Mucosa of rectum (tissue), 2 donors: Measurements from ENCODE around the gene ZNF827.
"Not testable (repeated sequence)": the region's sequence is repeated elsewhere in the genome, so short reads cannot be mapped to it uniquely, and the experiment has no call there.

Source experiments
- H3K27ac ChIP-seq, 2 donors: one replicate each; pipeline ENCODE4 v1.7.0; 2013; ENCODE audit warnings: inconsistent platforms in 2 of 2, low read depth in 2 of 2, low read length in 2 of 2
- H3K27me3 ChIP-seq, 2 donors: one replicate each; pipeline ENCODE4 v1.7.0; 2013; ENCODE audit warnings: low read length in 2 of 2; ENCODE audit not compliant: control insufficient read depth in 2 of 2, insufficient read depth in 2 of 2
- H3K36me3 ChIP-seq, 2 donors: one replicate each; pipeline ENCODE4 v1.7.0; 2013; ENCODE audit warnings: low read length in 2 of 2; ENCODE audit not compliant: control insufficient read depth in 2 of 2, insufficient read depth in 2 of 2
- H3K4me1 ChIP-seq, 2 donors: one replicate each; pipeline ENCODE4 v1.7.0; 2013; ENCODE audit warnings: low read length in 2 of 2, mild to moderate bottlenecking in 1 of 2; ENCODE audit not compliant: control insufficient read depth in 2 of 2, insufficient read depth in 2 of 2
- H3K4me3 ChIP-seq, 2 donors: one replicate each; pipeline ENCODE4 v1.7.0; 2013; ENCODE audit warnings: low read length in 2 of 2
- H3K9ac ChIP-seq, 2 donors: one replicate each; pipeline ENCODE4 v1.7.0; 2013; ENCODE audit warnings: low read length in 2 of 2, low read depth in 1 of 2, mild to moderate bottlenecking in 1 of 2
- H3K9me3 ChIP-seq, 2 donors: one replicate each; pipeline ENCODE4 v1.7.0; 2013; ENCODE audit warnings: low read length in 2 of 2; ENCODE audit not compliant: control insufficient read depth in 2 of 2
- donor health status: healthy.
- donor health status: Normal muscosa, but diverticular disease.

ZNF827 gene

GRCh38 chr4:145851511-145852201, 87.0 kb downstream of the ZNF827 start:
- Histone ChIP-seq H3K4me1 (no peaks in the 10 kb centered on the region), H3K4me3 (no peak overlapping the region), H3K27ac (no peak overlapping the region), H3K27me3 (no peaks in the 10 kb centered on the region), H3K9ac (no peak overlapping the region), H3K36me3 (peaks cover 6 to 9% of the 10 kb centered on the region in 2 donors), H3K9me3 (no peaks in the 10 kb centered on the region)

DNA sequence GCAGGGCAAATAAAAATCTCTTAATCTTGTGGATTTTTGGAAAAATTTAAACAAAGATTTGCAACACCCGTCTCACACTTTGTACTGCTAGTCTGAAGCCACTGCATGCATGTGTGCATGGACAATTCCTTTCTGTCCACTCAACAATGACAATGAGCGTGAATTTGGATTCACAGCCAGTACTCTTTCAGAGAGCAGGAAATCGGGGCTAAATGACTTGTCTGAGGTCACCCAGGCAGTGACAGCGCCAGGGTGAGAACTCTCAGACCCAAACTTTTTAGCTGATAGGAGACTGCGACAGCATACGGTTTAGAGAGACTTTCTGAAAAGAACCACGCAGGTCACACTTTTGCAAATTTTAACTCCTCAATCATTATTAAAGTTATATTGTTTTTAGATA, 90.9 kb downstream of the ZNF827 start:
- Histone ChIP-seq H3K27ac (no peak overlapping the region), H3K4me3 (no peak overlapping the region), H3K9ac (no peak overlapping the region), H3K27me3 (no peaks in the 10 kb centered on the region), H3K9me3 (no peaks in the 10 kb centered on the region), H3K4me1 (no peaks in the 10 kb centered on the region), H3K36me3 (peaks cover 11 to 18% of the 10 kb centered on the region in 2 donors)

- Histone ChIP-seq H3K36me3 (peaks cover 11 to 24% of the 10 kb centered on the region in 2 donors), H3K9me3 (no peaks in the 10 kb centered on the region), H3K4me1 (no peaks in the 10 kb centered on the region), H3K9ac (no peak overlapping the region), H3K27ac (no peak overlapping the region), H3K27me3 (no peaks in the 10 kb centered on the region), H3K4me3 (no peak overlapping the region)
Measured at GRCh38 chr4:145845118-145845517, 93.5 kb downstream of the ZNF827 start.

- no peaks in the 10 kb centered on the region for H3K9me3 ChIP-seq
- no peak overlapping the region for H3K4me3 ChIP-seq
- no peak overlapping the region for H3K27ac ChIP-seq
- peaks cover 11 to 18% of the 10 kb centered on the region in 2 donors for H3K36me3 ChIP-seq
- no peaks in the 10 kb centered on the region for H3K27me3 ChIP-seq
- no peaks in the 10 kb centered on the region for H3K4me1 ChIP-seq
- no peak overlapping the region for H3K9ac ChIP-seq
Measured at GRCh38 chr4:145843639-145844038, 95.0 kb downstream of the ZNF827 start.

- Histone ChIP-seq H3K27me3 (no peaks in the 10 kb centered on the region), H3K9me3 (no peaks in the 10 kb centered on the region), H3K36me3 (peaks cover 6 to 15% of the 10 kb centered on the region in 2 donors), H3K27ac (no peak overlapping the region), H3K4me3 (no peak overlapping the region), H3K9ac (no peak overlapping the region), H3K4me1 (no peaks in the 10 kb centered on the region)
Measured at GRCh38 chr4:145843148-145843547, 95.5 kb downstream of the ZNF827 start.

DNA sequence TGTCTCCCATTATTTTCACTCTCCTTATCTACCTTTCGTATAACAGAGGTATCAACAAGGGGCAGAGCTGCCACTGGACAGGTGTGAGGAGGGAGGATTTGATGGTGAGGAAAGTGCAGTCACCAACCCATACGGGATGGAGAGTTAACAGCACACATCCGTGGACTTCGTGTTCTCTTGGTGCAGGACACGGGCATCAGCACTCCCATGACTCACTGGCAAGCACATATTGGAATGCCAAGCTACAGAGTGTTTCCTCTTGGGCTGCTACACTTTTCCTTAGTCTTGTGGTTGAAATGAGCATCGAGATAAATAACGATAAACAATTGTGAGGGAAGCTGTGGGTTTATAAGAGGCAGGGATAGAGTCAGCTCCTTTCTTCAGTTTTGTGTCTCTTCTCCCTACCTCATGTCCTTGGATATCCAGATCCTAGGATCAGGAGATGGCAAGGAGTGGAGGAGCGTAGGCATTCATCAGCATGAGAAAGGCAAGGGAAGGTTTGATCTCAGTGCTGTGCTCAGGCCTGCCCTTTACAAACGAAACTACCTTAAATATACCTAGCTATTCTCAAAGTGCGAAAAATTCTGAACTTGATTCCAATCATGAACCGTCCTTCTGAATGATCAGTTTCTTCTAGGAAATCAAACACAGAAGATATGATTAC, 96.3 kb downstream of the ZNF827 start:
- H3K27me3 ChIP-seq: no peaks in the 10 kb centered on the region
- H3K36me3 ChIP-seq: peaks cover 4 to 15% of the 10 kb centered on the region in 2 donors
- no peaks in the 10 kb centered on the region for H3K4me1 ChIP-seq
- no peak overlapping the region for H3K4me3 ChIP-seq
- H3K9ac ChIP-seq: no peak overlapping the region
- H3K27ac ChIP-seq: no peak overlapping the region
- no peaks in the 10 kb centered on the region for H3K9me3 ChIP-seq

DNA sequence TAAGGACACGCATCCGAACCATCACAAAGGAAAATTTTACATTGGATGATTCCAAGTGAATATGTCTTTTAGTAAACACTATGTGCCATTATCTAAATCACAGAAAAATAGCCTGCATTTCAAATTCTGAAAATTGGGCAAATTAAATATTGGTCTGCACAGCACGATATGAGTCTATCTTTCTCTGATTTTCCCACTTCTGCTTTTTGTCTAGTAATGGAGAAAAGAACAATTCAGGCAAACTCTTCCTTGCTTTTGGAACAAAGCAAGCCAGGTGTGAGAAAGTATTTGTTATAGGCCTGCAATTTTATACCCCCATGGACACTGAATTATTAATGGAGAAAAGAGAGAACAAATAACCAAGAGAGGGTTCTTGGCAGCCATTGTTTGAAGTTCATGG, 97.8 kb downstream of the ZNF827 start:
- H3K9ac ChIP-seq: no peak overlapping the region
- no peak overlapping the region for H3K4me3 ChIP-seq
- H3K27me3 ChIP-seq: no peaks in the 10 kb centered on the region
- H3K36me3 ChIP-seq: peaks cover 2 to 14% of the 10 kb centered on the region in 2 donors
- no peaks in the 10 kb centered on the region for H3K4me1 ChIP-seq
- no peaks in the 10 kb centered on the region for H3K9me3 ChIP-seq
- H3K27ac ChIP-seq: no peak overlapping the region

GRCh38 chr4:145840162-145840768, 98.4 kb downstream of the ZNF827 start:
- Histone ChIP-seq H3K4me3 (no peak overlapping the region), H3K9me3 (no peaks in the 10 kb centered on the region), H3K9ac (no peak overlapping the region), H3K36me3 (peaks cover 0 to 12% of the 10 kb centered on the region in 2 donors), H3K4me1 (no peaks in the 10 kb centered on the region), H3K27ac (no peak overlapping the region), H3K27me3 (no peaks in the 10 kb centered on the region)

- Histone ChIP-seq H3K9ac (no peak overlapping the region), H3K27ac (no peak overlapping the region), H3K36me3 (peaks cover 0 to 6% of the 10 kb centered on the region in 2 donors), H3K4me1 (no peaks in the 10 kb centered on the region), H3K9me3 (no peaks in the 10 kb centered on the region), H3K27me3 (no peaks in the 10 kb centered on the region), H3K4me3 (no peak overlapping the region)
Measured at GRCh38 chr4:145839151-145839550, 99.5 kb downstream of the ZNF827 start.

- H3K4me1 ChIP-seq, H3K27ac ChIP-seq, H3K9me3 ChIP-seq: not testable (repeated sequence)
Measured at GRCh38 chr4:145832384-145832783, 106.2 kb downstream of the ZNF827 start.

More at GRCh38 chr4:145832384-145832783, 106.2 kb downstream of the ZNF827 start:
- not testable (repeated sequence) for H3K36me3 ChIP-seq, H3K27me3 ChIP-seq, H3K4me3 ChIP-seq, H3K9ac ChIP-seq
